Measurements from ENCODE around the gene MAJIN. TPM values are rescaled to one million over a fixed set of nuclear protein-coding genes. Genes with fewer than 3 reads are reported as not detected.

Gene MAJIN
- total and polyA plus RNA-seq, 9 of the 15 experiments (the other 6 are each of a cell fraction or from before 2014, with no cell fraction given): 0.17 to 0.83 (median 0.24) TPM; not detected in 2

- POLR2A ChIA-PET: interaction anchor here (0.6 kb wide), 1 partner anchor 44 kb away, joined by 5 read pairs; no protein-coding TSS in a partner anchor
- H3K9me3 ChIP-seq (replicated peaks; ENCODE audit: control insufficient read depth, insufficient read depth, low read depth, low read length): no peaks in the 10 kb centered on the region
- DNase-seq (ENCODE audit: extremely low read depth in 1 of 4, low spot score in 3 of 4) (no peak), FAIRE-seq (no peak), ATAC-seq (no peak)
- CTCF ChIA-PET (ENCODE audit: low intra/inter-chr PET ratio): interaction anchor here (0.7 kb wide), 1 partner anchor 431 kb away, joined by 3 read pairs; no protein-coding TSS in a partner anchor
- no peak overlapping the region for H3K9ac ChIP-seq (ENCODE audit: insufficient read depth in 1 of 2, low read depth in 2 of 2, low read length in 2 of 2)
- peaks cover 82% of the 10 kb centered on the region; the same call in 2 of the 3 replicates for H3K36me3 ChIP-seq (ENCODE audit: control insufficient read depth, insufficient read depth, low read length)
- 90% methylated on average over 20 of the region's 27 CpGs for WGBS (ENCODE audit: insufficient coverage, low coverage, missing lambda C conversion rate)
- peaks cover 5% of the 10 kb centered on the region for H3K9me1 ChIP-seq (ENCODE audit: control insufficient read depth, insufficient read depth, low read length)
- in situ Hi-C loops (cut with MboI) (no loop called here), intact Hi-C loops (cut with micrococcal nuclease) (no loop called here)
- peaks cover 3 to 38% of the 10 kb centered on the region in 2 experiments; a peak in 4 of 5 replicates for H3K4me1 ChIP-seq (replicated peaks in 1 of 2; ENCODE audit: control insufficient read depth in 2 of 2, insufficient read depth in 2 of 2, low read length in 2 of 2)
- no peak overlapping the region for H3K4me2 ChIP-seq (ENCODE audit: insufficient read depth, low read length)
- H3K79me2 ChIP-seq (ENCODE audit: control insufficient read depth, insufficient read depth, low read length): peaks cover 8% of the 10 kb centered on the region
- peak; percentile 36 for TF ChIP-seq POLR2G (IDR thresholded peaks at IDR 0.05; ENCODE audit: low read depth, low read length)
- no peak for TF ChIP-seq CXXC5 (CRISPR knock-in tag; IDR thresholded peaks at IDR 0.05)
- no peak overlapping the region for H2AFZ ChIP-seq (ENCODE audit: low read depth, low read length)
- H3K27me3 ChIP-seq (ENCODE audit: control insufficient read depth in 2 of 2, insufficient read depth in 2 of 2, low read length in 2 of 2): no peaks in the 10 kb centered on the region
- BruUV-seq (replicated peaks): no TSS peak
- no peak overlapping the region for H3K4me3 ChIP-seq
- H3K27ac ChIP-seq (ENCODE audit: extremely low read depth, low read depth, low read length): no peak overlapping the region
- H4K20me1 ChIP-seq (replicated peaks; ENCODE audit: control insufficient read depth, insufficient read depth, low read length): no peaks in the 10 kb centered on the region
Observed at GRCh38 chr11:64910451-64911093, 61.3 kb downstream of the MAJIN start.

- no peak overlapping the region for H3K4me2 ChIP-seq (ENCODE audit: insufficient read depth, low read length)
- in situ Hi-C loops (cut with MboI): no loop called here
Observed at GRCh38 chr11:64909653-64910343, 62.1 kb downstream of the MAJIN start.

More at GRCh38 chr11:64909653-64910343, 62.1 kb downstream of the MAJIN start:
- POLR2A ChIA-PET: interaction anchor here (0.6 kb wide), 1 partner anchor 44 kb away, joined by 5 read pairs; no protein-coding TSS in a partner anchor
- Histone ChIP-seq H4K20me1 (replicated peaks; ENCODE audit: control insufficient read depth, insufficient read depth, low read length) (no peaks in the 10 kb centered on the region), H3K4me3 (no peak overlapping the region), H3K9me3 (replicated peaks; ENCODE audit: control insufficient read depth, insufficient read depth, low read depth, low read length) (no peaks in the 10 kb centered on the region), H3K9ac (ENCODE audit: insufficient read depth in 1 of 2, low read depth in 2 of 2, low read length in 2 of 2) (no peak overlapping the region), H3K4me1 (replicated peaks in 1 of 2; ENCODE audit: control insufficient read depth in 2 of 2, insufficient read depth in 2 of 2, low read length in 2 of 2) (peaks cover 0 to 35% of the 10 kb centered on the region in 2 experiments; a peak in 2 of 5 replicates), H3K79me2 (ENCODE audit: control insufficient read depth, insufficient read depth, low read length) (no peaks in the 10 kb centered on the region; the same call in 2 of the 3 replicates), H3K9me1 (ENCODE audit: control insufficient read depth, insufficient read depth, low read length) (peaks cover 5% of the 10 kb centered on the region), H3K36me3 (ENCODE audit: control insufficient read depth, insufficient read depth, low read length) (peaks cover 89% of the 10 kb centered on the region; the same call in 2 of the 3 replicates), H3K27ac (ENCODE audit: extremely low read depth, low read depth, low read length) (no peak overlapping the region), H3K27me3 (ENCODE audit: control insufficient read depth in 2 of 2, insufficient read depth in 2 of 2, low read length in 2 of 2) (no peaks in the 10 kb centered on the region), H2AFZ (ENCODE audit: low read depth, low read length) (no peak overlapping the region)
- DNase-seq (ENCODE audit: extremely low read depth in 1 of 4, low spot score in 3 of 4): no peak
- no TSS peak for BruUV-seq (replicated peaks)
- no peak for FAIRE-seq
- intact Hi-C loops (cut with micrococcal nuclease): no loop called here
- no peak for TF ChIP-seq CTCF (IDR thresholded peaks at IDR 0.05 in 2 of 3, conservative IDR thresholded peaks at IDR 0.05 in 1 of 3; ENCODE audit: insufficient read depth in 2 of 3, low read depth in 1 of 3, low read length in 3 of 3)
- peak; percentile 60; the same call in 1 of the 2 replicates for TF ChIP-seq RBFOX2 (IDR thresholded peaks at IDR 0.05; ENCODE audit: low read depth, low read length)
- no peak for ATAC-seq
- 91% methylated on average over 31 of the region's 39 CpGs for WGBS (ENCODE audit: insufficient coverage, low coverage, missing lambda C conversion rate)
- CTCF ChIA-PET (ENCODE audit: low intra/inter-chr PET ratio): interaction anchor here (0.7 kb wide), 2 partner anchors 85 to 431 kb away, joined by 3 read pairs; no protein-coding TSS in a partner anchor

All from K562 (cell line).